ENCODE results near the gene RENBP. TPM values are rescaled to one million over a fixed set of nuclear protein-coding genes. Genes with fewer than 3 reads are reported as not detected.
A peak's percentile ranks its signal among the peaks of the same experiment; 100 is the strongest.

The RENBP gene
- total RNA-seq, 2 experiments from 2014 or later = 18.1 to 18.8 TPM

GRCh38 chrX:153909980-153910360, 34.5 kb downstream of the RENBP start:
- no peak overlapping the region for H3K4me3 Mint-ChIP-seq
- no peak overlapping the region for H3K27ac Mint-ChIP-seq
- H3K27me3 Mint-ChIP-seq = no peaks in the 10 kb centered on the region
- POLR2A ChIA-PET = interaction anchor here (1.3 kb wide), 1 partner anchor 183 kb away, joined by 3 read pairs; no protein-coding TSS in a partner anchor
- peaks cover 5% of the 10 kb centered on the region for H3K36me3 Mint-ChIP-seq
- H3K9me3 Mint-ChIP-seq = no peaks in the 10 kb centered on the region
- no peak for DNase-seq
- H3K4me1 Mint-ChIP-seq = peaks cover 9% of the 10 kb centered on the region
- ATAC-seq (ENCODE audit: low read depth) = no peak

- H3K4me3 Mint-ChIP-seq = no peak overlapping the region
- no peak overlapping the region for H3K27ac Mint-ChIP-seq
- ATAC-seq (ENCODE audit: low read depth) (no peak), DNase-seq (no peak)
- no peaks in the 10 kb centered on the region for H3K9me3 Mint-ChIP-seq
- no peaks in the 10 kb centered on the region for H3K27me3 Mint-ChIP-seq
- peaks cover 5% of the 10 kb centered on the region for H3K36me3 Mint-ChIP-seq
- H3K4me1 Mint-ChIP-seq = peaks cover 9% of the 10 kb centered on the region
- POLR2A ChIA-PET = interaction anchor here (1.3 kb wide), 1 partner anchor 182 kb away, joined by 3 read pairs; no protein-coding TSS in a partner anchor
Measured at GRCh38 chrX:153909024-153909979, 35.1 kb downstream of the RENBP start.

DNA sequence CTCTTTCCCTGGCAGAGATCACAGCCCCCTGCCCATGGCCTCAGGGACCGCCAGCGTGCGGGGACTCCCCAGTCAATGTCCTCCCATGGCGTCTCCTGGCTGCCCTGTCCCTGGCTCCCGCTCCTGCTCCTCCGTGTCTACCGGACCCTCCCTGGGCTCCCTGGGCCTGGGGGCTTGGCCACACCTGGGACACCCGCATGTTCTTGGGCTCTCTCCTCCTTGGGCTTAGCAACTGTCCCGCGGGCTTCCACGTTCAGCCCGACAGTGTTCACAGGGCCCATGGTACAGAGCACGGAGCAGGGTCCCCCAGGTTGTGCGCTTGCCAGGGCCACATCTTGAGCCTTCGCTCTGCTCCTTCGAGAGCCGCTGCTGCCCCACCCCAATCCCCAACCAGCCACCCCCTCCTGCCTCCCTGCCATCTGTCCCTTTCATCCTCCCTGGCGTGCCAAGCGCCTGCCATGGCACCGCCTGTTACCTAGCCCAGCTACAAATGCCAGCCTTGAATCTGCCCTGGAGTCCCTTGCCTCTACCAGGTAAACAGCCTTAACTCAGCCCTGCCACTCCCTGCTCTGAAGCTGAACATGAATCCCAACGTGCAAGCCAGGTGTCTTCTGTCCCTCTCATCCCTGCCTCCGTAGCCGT, 36.1 kb downstream of the RENBP start:
- Mint-ChIP-seq H3K9me3 (no peaks in the 10 kb centered on the region), H3K27ac (no peak overlapping the region), H3K36me3 (peaks cover 5% of the 10 kb centered on the region), H3K27me3 (no peaks in the 10 kb centered on the region), H3K4me3 (no peak overlapping the region), H3K4me1 (peaks cover 16% of the 10 kb centered on the region)
- DNase-seq (no peak), ATAC-seq (ENCODE audit: low read depth) (no peak)
- POLR2A ChIA-PET = no interaction called here

DNA sequence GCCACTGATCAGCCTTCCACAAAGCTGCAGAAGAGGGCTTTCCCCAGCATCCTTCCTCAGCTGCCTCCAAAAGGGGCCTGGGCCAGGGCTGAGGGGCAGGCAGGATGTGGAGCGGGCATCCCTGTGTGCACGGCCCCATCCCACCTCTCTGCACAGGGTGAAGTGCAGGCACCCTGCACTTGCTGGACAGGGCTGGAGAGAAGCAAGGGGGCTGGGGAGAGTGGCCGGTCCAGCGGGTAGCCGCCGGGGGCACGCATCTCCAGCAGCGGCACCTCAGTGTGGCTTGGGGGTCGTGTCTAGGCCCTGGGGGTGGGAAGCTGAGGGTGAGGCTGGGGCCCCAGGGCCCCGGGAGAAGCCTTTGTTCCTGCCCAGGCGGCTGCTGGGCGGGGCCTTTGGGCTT, 37.0 kb downstream of the RENBP start:
- no peak overlapping the region for H3K27ac Mint-ChIP-seq
- POLR2A ChIA-PET = interaction anchor here (0.8 to 2.4 kb wide), 4 partner anchors 16 to 42 kb away, joined by 3 to 16 read pairs (median 6); no protein-coding TSS in a partner anchor
- H3K4me3 Mint-ChIP-seq = no peak overlapping the region
- H3K27me3 Mint-ChIP-seq = no peaks in the 10 kb centered on the region
- peaks cover 5% of the 10 kb centered on the region for H3K36me3 Mint-ChIP-seq
- peaks cover 19% of the 10 kb centered on the region for H3K4me1 Mint-ChIP-seq
- ATAC-seq (ENCODE audit: low read depth) = no peak
- H3K9me3 Mint-ChIP-seq = no peaks in the 10 kb centered on the region
- no peak for DNase-seq

- no peaks in the 10 kb centered on the region for H3K36me3 Mint-ChIP-seq
- POLR2A ChIA-PET = interaction anchor here (0.7 to 2.4 kb wide), 5 partner anchors 15 to 43 kb away, joined by 3 to 16 read pairs (median 3); no protein-coding TSS in a partner anchor
- peaks cover 25% of the 10 kb centered on the region for H3K4me1 Mint-ChIP-seq
- H3K27ac Mint-ChIP-seq = peak overlapping the region; percentile 51
- H3K4me3 Mint-ChIP-seq = no peak overlapping the region
- no peaks in the 10 kb centered on the region for H3K27me3 Mint-ChIP-seq
- no peaks in the 10 kb centered on the region for H3K9me3 Mint-ChIP-seq
- peak; percentile 35 for ATAC-seq (ENCODE audit: low read depth)
- DNase-seq = no peak
Measured at GRCh38 chrX:153906126-153906917, 38.1 kb downstream of the RENBP start.

- Mint-ChIP-seq H3K27ac (no peak overlapping the region), H3K9me3 (no peaks in the 10 kb centered on the region), H3K4me1 (peaks cover 29% of the 10 kb centered on the region), H3K4me3 (no peak overlapping the region), H3K36me3 (no peaks in the 10 kb centered on the region), H3K27me3 (no peaks in the 10 kb centered on the region)
- ATAC-seq (ENCODE audit: low read depth) (no peak), DNase-seq (no peak)
- POLR2A ChIA-PET = interaction anchor here (2.2 to 2.4 kb wide), 2 partner anchors 18 to 22 kb away, joined by 10 to 16 read pairs; no protein-coding TSS in a partner anchor
Measured at GRCh38 chrX:153905481-153906095, 38.9 kb downstream of the RENBP start.

DNA sequence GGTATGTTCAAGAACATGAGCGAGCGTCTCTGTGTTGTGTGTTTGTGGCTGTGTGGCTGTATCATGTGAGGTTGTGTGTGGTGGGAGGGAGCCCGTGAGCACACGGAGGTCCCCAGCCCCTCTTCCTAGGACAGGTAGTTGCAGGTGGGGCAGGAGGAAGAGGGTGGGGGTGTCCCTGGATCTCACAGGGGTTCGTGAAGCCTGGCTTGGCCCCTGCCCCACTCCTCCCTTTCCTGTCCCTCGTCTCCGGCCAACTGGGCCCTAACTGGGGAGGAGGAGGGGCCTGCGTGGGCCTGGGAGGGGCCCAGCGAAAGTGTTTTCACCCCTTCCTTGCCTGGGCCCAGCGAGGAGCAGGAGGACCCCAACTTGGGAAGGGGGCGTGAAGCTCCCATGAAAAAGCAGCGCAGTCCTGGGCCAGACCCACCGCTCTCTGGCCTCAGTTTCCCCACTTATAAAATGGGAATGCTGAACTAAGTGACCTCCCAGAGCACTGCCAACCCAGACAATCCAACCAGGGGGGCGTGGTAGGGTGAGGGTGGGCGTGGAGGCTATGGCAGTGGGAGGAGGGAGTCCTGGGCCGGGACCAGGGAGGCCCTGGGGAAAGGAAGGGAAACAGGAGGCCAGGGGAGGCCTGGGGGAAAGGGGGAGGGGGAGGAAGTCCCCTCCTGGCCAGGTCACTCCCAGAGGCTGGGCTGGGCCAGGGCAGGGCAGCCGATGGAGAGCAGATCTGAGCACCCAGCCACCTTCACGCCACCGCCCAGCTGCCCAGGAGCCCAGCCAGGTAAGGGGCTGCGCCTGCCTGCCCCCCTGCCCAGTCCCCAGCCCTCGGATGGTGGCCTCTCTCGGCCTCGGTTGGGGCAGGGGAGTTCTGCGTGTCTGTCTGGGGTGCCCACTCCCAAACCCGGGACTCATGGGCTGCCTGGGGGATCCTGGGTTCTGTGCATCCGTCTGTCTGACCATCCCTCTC, 40.2 kb downstream of the RENBP start, which contains the start of gene AVPR2:
TSS of gene AVPR2 (plus strand) at position 683 of the 967 bp plus-strand sequence. CDS start 473 bp downstream, outside the sequence.
- Mint-ChIP-seq H3K4me1 (peaks cover 30% of the 10 kb centered on the region), H3K9me3 (no peaks in the 10 kb centered on the region), H3K36me3 (no peaks in the 10 kb centered on the region), H3K27ac (peak within 1 kb of the TSS; percentile 82), H3K27me3 (no peaks in the 10 kb centered on the region), H3K4me3 (peak within 1 kb of the TSS; percentile 28)
- ATAC-seq (ENCODE audit: low read depth) = peak; percentile 17
- no peak for DNase-seq
- POLR2A ChIA-PET = no interaction called here

DNA sequence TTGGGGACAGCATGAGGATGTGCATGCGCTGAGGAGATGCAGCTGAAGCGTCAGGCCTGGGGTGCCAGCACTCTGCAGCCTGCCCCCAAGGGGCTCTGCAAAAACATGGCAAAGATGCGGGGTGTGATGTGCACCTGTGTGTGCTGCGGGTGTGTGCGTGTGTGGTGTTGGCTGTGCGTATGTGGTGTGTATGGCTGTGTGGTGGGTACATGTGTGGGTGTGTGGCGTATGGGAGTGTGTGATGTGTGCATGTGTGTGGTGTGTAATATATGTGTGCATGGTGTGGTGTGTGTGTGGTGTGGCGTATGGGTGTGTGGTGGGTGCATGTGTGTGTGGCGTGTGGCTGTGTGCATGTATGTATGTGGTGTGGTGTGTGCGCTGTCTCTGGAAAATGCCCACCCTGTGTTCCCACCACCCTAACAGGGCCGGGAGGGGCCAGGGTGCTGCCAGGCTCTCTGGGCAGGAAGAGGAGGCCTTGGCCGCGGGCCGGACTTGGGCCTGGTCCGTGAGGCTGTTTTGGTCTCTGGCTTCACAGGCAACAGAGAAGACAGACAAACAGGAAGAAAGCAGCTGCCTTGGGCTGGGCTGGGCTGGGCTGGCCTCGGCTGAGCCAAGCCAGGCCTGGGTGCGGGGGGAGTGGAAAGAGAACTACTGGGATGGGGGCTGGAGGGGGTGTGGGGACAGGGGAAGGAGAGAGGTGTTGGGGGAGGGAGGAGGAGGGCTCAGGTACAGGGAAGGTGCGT, 41.0 kb downstream of the RENBP start:
- DNase-seq (no peak), ATAC-seq (ENCODE audit: low read depth) (no peak)
- Mint-ChIP-seq H3K36me3 (no peaks in the 10 kb centered on the region), H3K9me3 (peaks cover under 1% of the 10 kb centered on the region), H3K27me3 (peaks cover 4% of the 10 kb centered on the region), H3K4me3 (peak overlapping the region; percentile 57), H3K27ac (peak overlapping the region; percentile 82), H3K4me1 (peaks cover 29% of the 10 kb centered on the region)
- POLR2A ChIA-PET = no interaction called here

- POLR2A ChIA-PET = no interaction called here
Measured at GRCh38 chrX:153902385-153902784, 42.1 kb downstream of the RENBP start.

DNA sequence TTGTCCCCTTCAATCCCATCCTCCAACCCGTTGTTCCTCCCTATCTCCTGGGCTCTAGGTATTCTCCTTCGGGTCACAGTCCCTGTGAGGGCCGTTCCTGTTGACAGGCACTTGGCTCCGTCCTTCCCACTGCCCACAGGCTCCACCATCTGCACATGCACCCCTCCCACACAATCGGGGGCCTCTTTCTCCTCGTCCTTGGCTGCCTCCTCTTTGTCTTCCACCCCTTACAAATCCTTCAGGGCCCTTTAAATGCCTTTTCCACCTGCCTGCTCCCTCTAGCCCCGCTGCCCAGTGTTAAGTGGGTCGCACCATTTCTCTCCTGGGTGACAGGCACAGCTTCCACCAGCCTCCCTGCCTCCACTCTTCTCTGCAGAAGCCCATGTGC, 42.7 kb downstream of the RENBP start:
- peaks cover 8% of the 10 kb centered on the region for H3K27me3 Mint-ChIP-seq
- H3K4me1 Mint-ChIP-seq = peaks cover 27% of the 10 kb centered on the region
- POLR2A ChIA-PET = interaction anchor here (0.9 kb wide), 1 partner anchor 24 kb away, joined by 3 read pairs; no protein-coding TSS in a partner anchor
- no peak for ATAC-seq (ENCODE audit: low read depth)
- peak overlapping the region; percentile 73 for H3K27ac Mint-ChIP-seq
- H3K4me3 Mint-ChIP-seq = peak overlapping the region; percentile 71
- no peak for DNase-seq
- no peaks in the 10 kb centered on the region for H3K36me3 Mint-ChIP-seq
- H3K9me3 Mint-ChIP-seq = peaks cover 1% of the 10 kb centered on the region

More at GRCh38 chrX:153902385-153902784, 42.1 kb downstream of the RENBP start:
- ATAC-seq (ENCODE audit: low read depth) (no peak), DNase-seq (no peak)
- H3K27ac Mint-ChIP-seq = no peak overlapping the region
- no peak overlapping the region for H3K4me3 Mint-ChIP-seq
- H3K9me3 Mint-ChIP-seq = peaks cover 1% of the 10 kb centered on the region
- H3K4me1 Mint-ChIP-seq = peaks cover 29% of the 10 kb centered on the region
- peaks cover 8% of the 10 kb centered on the region for H3K27me3 Mint-ChIP-seq
- H3K36me3 Mint-ChIP-seq = no peaks in the 10 kb centered on the region

Measured in activated naive CD8-positive, alpha-beta T cell treated with anti-CD3 and anti-CD28 coated beads, Interleukin-2, amount 10 ng/mL, durations not matched to agents 7 days and 5 days (primary cell).